NB4 (cell line): ENCODE data around the gene KRT72.

Experiments used
- MYC ChIP-seq: IDR thresholded peaks from 2 replicates; pipeline ENCODE4 v1.6.1; 2011; ENCODE audit warnings: low read depth, low read length
- POLR2A ChIP-seq: IDR thresholded peaks from 2 replicates; pipeline ENCODE4 v1.6.1; 2011; ENCODE audit warnings: mild to moderate bottlenecking; ENCODE audit not compliant: insufficient read length; ENCODE audit errors: extremely low read depth
- TF ChIP-seq, protein P1 (sequence below): IDR thresholded peaks from one replicate; pipeline ENCODE4 v1.5.1; 2012; ENCODE audit warnings: low read depth, low read length
- TF ChIP-seq, protein P2 (sequence below): IDR thresholded peaks from 2 replicates; pipeline ENCODE4 v1.6.1; 2011; ENCODE audit warnings: low read depth, low read length

DNA sequence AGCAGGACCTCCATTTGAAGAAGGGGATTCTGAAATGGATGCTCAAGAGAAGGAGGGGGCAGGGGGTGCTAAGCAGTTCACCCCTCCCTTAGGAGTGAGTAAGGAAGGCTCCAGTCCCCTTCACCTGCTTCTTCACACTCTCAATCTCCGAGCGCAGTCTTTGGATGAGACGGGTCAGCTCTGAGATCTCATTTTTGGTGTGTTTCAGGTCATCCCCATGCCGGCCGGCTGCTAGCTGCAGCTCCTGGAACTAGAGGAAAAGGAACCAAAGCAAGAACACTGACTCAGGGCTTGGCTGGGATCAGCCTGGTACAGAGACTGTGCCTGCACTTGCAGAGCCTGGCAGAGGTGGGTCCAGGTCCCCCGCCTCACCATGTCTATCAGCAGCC is 9.8 kb upstream of the KRT72 start:
- TF ChIP-seq, protein P1, sequence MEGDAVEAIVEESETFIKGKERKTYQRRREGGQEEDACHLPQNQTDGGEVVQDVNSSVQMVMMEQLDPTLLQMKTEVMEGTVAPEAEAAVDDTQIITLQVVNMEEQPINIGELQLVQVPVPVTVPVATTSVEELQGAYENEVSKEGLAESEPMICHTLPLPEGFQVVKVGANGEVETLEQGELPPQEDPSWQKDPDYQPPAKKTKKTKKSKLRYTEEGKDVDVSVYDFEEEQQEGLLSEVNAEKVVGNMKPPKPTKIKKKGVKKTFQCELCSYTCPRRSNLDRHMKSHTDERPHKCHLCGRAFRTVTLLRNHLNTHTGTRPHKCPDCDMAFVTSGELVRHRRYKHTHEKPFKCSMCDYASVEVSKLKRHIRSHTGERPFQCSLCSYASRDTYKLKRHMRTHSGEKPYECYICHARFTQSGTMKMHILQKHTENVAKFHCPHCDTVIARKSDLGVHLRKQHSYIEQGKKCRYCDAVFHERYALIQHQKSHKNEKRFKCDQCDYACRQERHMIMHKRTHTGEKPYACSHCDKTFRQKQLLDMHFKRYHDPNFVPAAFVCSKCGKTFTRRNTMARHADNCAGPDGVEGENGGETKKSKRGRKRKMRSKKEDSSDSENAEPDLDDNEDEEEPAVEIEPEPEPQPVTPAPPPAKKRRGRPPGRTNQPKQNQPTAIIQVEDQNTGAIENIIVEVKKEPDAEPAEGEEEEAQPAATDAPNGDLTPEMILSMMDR, result no peak
- no peak for TF ChIP-seq MYC
- no peak for TF ChIP-seq POLR2A
- TF ChIP-seq, protein P2, sequence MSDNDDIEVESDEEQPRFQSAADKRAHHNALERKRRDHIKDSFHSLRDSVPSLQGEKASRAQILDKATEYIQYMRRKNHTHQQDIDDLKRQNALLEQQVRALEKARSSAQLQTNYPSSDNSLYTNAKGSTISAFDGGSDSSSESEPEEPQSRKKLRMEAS, result no peak
